ENCODE data around the gene NUPR1.

- TF ChIP-seq EZH2phosphoT487 (IDR thresholded peaks at IDR 0.05; ENCODE audit: insufficient read depth, low read depth) (no peak), EZH2 (IDR thresholded peaks at IDR 0.05; ENCODE audit: insufficient read depth, poor library complexity, severe bottlenecking) (no peak)
Measured at GRCh38 chr16:28529124-28529523, 9.7 kb downstream of the NUPR1 start.
